Fibroblast of skin of right quadriceps (primary cell): Measurements from ENCODE around the gene ZNF516.

ENCODE experiments used
- DNase-seq: peaks from one replicate; pipeline ENCODE4 v3.0.0-alpha.2; 2013

The ZNF516 gene

DNA sequence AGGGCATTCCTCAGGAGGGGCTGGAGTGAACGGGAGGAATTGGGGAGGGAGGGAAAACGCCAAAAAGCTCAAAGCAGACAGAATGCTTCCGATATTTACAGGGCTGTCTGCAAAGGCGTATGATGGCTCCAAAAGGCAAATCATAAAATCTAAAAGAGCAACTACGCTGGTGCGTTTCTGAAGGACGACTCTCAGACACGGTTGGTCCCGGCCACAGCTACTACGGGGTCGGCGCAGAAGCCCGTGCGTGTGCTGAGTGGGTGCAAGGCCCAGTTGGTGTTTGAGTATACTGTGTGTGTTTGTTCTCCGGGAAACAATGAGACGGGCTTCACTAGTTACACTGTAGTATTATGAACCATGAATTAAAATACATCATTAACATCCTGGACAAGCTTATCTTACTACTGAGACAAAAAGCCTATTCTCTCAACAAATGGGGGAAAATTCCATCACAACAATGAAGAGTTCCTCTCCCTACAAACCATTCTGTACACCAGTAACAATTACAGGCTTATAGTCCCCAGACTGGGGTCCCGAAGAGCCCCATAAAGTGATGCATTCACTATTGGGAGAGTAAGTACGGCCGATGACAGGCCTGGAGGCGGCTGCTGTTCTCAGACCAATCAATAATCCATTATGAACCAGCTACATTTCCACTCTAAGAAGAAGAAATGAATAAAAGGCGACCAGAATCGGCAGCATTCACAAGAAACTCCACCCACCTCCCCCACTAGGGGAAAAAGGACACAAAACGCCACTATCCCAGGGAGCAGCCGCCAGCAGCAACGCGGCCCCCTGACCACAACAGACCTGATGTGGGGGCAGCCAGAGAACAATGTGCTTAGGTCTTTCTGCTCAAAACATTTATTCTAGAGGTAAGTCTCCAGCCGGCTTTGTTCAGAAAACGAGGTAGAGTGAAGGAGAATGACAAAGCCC is 43.4 kb downstream of the ZNF516 start:
- DNase-seq = no peak

DNA sequence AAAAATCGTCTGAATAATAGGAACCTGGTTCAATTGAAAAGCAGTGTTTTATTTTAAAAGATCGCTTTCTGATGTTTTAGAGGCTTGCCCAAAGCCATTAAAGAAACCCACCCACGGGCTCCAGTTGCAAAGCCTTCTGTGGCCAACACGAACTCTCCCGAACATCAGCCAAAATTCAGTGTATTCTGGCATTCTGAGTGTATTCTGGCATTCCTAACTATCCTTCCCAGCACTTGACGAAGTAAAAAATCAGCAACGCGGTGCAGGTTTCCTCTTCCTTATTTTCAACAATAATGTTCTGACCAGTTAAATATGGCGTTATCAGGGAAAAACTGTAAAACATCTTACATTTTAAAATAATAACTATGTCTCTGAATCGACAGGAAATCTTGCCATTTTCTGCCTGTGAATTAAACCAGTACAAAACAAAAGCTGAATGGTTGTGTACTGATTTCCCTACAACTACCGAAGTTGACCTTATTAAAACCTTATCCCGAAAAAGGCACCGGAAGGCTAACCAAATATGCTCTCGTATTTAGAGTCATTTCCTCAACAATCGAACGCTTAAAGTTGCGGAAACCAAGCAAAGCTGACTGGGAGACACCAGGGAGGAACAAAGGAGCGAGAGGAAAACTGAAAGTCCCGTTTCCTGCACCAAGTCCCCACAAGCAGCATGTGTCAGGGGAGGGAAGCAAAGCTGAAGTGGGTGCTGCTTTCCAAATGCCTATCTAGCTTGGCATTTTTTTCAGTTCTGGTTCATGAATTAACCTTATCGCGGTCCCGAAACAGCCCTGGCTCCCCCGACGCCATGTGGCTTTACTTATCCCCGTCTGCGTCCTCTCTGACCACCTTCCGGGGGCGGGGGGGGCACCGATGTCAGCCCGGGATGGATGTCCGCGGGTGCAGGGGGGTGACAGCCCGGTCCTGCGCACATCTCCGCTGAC is 44.3 kb downstream of the ZNF516 start:
- DNase-seq = peak; percentile 74

DNA sequence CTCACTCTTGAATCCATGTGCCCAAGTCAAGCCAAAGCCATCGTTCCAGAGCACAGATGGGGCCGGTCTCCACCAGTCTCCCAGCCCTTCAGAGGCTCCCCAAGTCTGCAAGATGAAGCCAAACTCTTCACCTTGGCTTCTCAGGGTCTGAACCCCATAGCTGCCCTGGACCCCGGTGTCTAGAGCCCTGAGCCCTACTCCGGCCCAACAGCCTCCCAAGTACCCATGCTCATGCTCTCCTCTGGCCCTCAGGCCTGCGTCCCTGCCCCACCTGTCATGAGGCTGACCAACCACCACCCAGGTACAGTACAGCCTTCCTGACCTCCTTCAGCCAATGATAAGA is 46.0 kb downstream of the ZNF516 start:
- no peak for DNase-seq

DNA sequence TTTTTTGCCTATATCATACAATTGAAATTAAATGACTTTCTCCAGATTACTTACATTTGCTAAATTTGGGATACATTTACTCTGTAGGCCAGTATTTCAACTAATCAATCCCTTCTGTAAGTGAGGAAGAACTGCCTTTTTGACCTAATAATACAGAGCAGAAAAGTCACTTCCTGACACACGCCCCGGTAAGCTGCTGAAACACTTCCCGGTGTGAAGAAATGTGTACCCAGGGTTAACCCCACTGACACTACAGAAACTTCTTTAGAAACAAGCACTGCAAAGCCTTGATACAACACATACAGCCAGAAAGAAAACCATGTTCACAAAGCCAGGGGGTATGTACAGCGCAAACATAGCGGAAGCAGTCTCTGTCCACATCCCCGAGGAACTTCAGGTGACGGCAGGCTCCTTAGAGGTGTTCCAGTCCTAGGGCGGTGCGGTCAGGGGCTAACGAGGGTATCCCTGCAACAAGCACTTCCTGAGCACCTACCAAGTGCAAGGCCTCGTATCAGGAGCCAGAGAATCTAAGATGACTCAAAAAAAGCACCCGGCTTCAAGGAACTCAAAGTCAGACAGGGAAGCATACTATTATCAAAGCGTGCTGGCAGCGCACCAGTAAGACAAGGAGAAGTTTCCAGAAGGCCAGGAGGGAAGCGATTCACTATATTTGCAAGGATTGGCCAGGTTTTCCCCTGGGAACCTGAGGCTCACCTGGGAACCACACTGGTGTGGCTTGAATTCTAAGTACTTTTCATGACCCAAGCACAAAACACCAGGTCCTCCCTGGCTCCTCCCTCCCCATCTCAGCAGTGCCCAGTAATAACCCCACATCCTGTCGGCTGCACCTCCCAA is 46.6 kb downstream of the ZNF516 start:
- no peak for DNase-seq

DNA sequence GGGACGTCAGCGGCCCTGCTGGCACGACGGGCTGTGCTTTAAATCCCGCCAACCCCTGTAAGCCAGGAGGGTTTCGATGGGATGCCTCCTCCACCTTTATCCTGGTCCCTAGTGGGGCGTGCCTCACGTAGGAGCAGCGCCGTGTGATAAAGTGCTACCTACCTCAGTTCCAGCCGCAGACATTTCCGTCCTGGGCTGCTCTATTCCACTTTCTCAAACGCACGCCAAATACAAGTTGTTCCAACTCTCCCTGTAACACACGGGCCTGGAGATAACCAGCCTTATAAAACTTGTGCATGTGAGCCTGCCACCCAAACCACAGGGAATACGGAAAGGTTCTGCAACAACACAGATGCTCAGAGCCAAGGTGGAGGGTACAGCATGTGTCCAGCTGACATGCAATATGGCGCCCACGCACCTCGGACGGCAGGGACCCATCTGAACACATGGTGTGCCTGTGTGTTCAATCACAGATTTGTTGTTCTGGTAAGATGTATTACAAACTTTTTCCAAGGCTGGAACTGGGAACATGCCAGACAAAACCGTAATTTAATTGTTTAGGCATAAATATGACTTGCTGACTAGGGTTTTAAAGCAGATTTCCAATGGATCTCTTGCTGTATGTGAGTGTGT is 47.7 kb downstream of the ZNF516 start:
- DNase-seq = peak; percentile 70

DNA sequence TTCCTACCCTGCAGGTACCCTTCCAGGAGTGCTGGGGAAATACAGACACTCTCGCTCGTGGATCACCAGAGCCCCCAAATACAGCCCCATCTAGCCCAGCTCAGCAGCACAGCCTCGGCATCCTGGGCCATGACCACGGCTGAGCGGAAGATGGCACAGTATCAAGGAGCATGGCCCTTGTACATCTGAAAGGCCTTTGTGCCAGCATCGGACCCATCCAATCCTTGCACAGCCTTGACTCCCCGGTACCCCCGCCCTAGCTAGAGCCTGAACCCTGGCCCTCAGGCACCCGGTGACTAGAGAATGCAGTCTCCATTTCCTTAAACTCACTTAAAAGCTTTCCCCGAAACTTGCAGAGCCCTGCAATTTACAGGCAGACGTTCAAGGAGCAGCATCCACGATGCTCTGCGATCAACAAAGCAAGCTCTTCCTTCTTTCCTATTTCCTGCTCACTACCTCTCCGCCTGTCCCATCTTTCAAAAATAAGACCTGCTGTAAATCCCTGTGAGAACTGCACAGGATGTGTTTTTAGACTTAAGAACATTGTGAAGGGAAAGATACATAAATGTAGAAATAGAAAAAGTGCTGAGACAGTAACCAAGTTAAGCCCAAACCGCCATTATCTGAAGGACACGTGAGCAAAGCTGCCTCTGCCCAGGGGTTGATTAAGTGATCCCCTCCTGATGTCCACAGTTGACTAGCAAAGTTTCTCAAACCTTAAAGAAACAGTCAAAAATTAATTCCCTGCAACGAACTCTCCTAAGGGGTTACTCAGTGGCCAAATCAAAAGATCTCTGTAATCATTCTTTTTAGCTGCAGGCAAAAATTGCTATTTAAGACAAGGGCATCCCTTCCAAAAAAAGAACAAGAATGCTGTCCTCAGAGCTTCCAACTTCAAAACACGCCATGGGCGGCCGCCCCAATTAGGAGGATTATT is 48.5 kb downstream of the ZNF516 start:
- DNase-seq = no peak

DNA sequence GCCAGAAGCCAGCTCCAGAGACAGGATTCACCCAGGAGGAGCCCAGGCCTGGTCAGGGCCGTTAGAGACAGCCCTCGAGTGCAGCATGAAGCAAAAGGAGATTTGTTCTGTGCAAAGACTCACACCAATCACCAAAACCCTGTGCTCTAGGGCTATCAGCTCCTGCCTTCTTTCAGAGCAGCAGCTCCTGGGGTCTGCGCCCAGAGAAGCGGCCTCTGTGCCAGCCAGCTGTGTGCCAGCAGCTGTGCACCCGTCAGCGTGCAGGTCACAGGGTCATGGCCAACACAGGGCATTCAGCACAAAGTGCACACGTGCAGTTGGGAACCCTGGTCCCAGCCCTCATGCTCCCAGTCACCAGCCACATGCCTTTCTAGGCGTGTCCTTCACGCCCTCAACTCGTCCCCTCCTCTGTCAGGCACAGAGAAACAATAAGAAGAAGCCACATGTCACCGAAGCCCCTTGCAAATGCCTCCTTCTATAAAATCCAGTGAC is 49.3 kb downstream of the ZNF516 start:
- DNase-seq = no peak

DNA sequence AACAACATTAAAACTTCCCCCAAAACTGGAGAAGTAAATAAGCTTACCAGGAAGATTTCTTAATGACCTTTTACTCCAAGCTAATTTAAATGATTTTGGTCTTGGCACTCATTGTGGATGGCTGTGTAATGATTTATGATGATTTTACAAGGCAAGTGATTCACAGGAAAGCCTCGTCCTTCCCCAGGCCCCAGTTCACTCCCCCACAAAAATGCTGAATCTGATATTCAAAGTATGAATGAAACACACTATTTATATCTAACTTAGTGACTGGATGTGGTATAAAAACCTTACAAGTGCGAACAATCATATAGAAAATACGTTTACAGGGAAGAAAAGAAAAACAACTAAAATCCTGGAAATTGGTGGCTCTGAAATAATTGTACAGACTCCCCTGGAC is 49.8 kb downstream of the ZNF516 start:
- DNase-seq = peak; percentile 93

DNA sequence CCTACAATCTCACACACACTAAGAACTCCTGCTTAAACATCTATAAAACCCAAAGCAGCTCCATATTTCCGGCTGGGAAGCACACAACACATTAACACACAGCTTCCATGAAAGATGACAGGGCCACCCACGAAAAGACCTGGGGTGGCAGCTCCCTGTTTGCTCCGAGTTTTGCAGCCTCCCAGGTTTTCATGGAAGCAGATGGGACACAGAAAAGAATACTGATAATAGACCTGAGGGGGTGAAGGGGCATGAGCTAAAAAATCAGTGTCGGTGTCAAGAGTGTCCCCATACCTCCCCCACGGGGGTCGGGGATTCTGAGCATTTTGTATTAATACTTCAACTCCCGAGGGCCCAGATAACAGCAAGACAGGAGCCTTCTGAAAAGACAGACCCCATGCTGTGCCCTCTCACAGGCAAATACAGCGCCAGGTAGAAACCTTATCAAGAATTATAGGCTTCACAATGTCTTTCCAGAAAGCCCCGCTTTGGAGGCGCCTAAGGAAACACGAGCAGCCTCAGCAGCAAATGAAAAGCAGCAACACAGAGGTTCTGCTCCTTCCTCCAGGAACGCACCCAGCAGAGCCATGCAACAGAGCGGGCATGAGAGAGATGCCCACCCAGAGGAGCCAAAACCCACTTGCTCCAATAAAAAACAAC is 50.5 kb downstream of the ZNF516 start:
- DNase-seq = no peak

DNA sequence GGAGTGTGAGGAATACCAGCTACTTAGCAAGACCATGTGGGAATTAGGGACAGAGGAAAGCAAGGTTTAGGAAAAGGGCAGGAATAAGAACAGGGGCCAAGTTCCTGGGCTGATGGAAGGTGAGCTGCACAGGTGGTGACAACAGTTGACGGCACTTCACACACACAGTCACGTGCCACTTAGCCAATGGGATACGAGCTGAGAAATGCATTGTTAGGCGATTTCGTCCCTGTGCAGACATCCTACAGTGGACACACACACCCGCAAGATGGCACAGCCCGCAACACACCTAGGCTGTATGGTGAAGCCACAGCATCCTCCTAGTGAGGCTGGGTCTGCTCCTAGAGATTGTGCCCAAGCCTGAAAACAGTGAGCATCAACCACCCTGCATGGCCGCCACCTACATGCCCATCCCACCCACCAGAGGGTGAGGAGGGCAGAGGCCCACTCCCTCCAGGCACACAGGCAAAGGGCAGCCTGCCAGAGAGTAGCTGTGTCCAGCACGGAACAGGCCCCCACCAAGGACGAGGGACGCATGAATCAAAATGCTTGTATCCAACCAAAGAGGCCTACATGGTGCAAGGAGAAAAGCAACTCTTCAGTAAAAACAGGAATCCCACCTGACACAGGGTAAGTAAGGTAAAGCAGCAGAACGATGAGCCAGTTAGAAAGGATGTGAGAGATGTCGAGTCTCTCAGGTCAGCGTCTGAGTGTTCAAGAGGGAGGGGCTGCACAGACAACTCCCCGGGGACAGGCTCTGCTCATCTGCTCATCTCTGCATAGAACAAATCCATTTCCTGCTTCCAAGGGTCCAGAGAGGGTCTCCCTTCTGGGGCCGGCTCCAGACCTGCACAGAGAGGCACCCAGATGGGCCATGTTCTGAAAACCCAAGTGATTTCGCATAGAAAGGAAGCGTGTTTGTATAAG is 51.3 kb downstream of the ZNF516 start:
- no peak for DNase-seq

DNA sequence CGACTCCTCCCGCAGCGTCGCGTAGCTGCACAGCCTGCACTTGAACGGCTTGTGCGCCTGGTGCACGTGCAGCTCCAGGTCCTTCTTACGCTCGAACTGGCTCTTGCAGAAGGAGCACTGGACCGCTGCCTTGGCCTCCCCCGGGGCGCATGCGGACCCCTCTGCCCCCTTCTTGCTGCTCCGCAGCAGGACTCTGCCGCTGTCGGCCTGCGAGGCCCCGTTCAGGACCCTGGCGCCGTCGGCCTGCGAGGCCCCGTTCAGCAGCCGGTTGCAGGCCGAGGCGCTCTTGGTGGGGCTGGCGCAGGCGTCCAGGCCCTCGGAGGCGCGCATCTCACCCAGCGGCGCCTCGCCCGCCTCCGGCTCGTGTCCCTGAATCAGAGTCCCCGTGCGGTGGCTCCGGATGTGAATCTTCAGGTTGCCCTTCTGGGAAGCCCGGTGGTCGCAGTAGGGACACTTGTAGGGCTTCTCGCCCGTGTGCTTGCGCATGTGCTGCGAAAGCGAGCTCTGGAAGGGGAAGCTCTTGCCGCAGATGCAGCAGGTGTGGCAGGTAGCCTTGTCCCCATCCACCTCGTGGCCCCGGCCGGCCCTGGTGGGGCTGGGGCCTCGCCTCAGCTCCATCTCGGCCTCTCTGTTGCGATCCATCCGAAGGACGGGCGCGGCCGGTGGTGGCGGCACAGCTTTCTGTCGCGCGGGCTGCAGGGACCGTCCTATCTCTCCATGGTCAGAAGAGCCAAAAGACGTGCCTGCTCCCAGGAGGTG is 52.5 kb downstream of the ZNF516 start:
- DNase-seq = no peak

DNA sequence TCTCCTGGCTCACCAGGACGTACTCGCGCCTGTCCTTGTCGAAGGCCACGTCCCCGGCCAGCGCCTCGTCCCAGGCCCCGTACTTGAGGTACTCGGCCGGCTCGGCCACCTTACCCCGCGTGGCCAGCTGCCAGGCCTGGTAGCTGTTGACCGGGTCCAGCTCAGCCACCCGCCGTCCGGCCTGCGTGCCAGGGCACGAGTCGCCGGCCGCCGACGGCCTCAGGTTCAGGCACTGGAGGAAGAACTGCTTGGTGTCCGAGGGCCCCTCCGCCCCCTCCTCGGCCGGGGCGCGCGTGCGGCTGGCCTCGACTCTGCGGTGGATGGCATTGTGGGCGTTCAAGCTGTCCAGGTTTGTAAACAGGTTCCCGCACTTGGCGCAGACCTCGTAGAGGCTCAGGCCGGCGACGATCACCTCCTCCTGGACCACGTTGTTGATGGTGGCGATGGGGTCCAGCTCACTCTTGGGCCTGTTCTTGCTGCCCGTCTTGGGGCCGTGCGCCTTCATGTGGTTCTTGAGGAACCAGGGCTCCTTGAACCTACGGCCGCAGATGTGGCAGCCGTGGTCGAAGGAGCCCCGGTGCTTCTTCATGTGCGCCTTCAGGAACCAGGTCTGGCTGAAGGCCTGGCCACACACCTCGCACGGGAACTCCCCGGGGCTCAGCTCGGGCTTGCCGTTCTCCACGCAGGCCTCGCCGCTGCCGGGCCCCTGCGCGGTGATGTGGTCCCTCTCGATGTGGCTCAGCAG is 53.2 kb downstream of the ZNF516 start:
- DNase-seq = no peak

DNA sequence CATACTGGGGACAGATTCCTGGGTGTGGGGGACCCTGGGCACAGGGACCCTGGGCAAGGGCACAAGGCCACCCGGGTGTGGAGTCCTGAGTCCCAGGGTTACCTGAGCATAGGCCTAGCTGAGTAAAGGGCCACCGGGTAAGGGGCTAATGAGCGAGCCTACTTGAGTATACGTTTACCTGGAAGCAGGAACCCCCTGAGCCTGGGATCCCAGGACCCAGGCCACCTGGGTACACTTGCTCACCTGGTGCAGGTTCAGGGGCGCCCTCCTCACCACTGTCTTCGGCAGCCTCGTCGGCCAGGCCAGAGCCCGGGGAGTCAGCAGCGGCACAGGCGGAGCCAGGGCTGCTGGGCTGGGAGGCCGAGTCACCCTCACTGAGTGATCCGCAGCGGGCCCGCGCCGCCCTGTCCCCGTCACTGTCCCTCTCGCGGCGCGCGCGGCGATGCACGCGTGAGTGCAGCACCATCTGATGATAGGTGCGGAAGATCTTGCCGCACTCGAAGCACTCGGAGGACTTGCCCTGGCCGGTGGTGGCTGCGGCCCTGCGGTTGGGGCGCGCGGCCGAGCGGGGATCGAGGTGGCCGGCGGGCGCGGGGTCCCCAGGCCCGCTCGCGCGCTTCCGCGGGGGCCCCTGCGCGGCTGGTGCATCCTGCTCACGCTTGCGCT is 53.9 kb downstream of the ZNF516 start:
- no peak for DNase-seq

DNA sequence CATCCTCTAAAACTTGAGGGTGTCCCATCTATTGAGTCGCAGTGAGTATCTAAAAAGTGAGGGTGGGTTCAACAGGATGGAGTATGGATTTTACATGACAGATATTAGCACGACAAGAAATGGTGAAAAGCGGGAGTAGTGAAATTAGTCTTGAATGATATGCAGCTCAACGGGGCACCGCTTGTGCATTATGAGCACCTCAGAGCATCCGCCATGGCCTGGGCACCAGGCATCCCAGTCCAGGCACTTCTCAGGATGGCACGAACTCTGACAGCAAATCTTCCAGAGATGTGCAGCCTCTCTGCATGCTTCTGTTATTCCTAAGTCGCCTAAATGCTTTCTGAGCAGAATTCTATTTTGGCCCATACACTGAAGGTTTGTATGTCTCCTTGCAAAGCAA is 57.1 kb downstream of the ZNF516 start:
- DNase-seq = no peak

DNA sequence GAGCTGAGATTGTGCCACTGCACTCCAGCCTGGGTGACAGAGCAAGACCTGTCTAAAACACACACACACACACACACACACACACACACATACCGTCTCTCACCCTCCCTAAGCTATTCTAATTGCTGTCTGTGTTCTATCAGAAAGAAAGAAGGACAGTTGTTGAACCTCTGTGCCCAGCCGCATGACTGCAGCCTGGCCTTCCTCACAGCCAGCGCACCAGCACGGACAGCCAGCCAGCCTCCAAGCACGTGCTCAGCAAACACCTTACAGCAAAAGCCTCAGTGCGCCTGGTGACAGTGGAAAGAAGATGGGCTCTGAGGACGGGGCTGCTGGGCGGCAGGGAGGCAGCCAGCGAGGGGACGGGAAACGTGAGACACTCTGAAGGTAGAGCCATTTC is 58.0 kb downstream of the ZNF516 start:
- no peak for DNase-seq

DNA sequence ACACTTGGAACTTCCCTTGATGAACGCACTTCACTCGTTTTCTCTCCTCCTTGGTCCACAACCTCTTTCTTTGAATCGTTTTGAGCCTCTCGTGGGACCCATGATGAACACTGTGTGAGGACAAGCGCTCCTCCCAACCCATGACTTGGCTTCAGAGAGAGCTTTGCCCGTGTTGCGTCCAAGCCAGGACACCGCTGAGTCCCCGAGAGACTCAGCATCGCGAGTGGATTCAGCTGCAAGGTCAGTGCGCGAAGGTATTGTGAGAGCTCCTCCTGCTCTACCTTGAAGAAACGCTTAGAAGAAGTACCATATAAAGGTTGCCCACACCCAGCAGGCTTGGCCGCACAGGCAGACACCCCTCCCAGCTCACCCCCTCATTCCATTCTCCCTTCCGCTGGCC is 58.7 kb downstream of the ZNF516 start:
- DNase-seq = no peak

DNA sequence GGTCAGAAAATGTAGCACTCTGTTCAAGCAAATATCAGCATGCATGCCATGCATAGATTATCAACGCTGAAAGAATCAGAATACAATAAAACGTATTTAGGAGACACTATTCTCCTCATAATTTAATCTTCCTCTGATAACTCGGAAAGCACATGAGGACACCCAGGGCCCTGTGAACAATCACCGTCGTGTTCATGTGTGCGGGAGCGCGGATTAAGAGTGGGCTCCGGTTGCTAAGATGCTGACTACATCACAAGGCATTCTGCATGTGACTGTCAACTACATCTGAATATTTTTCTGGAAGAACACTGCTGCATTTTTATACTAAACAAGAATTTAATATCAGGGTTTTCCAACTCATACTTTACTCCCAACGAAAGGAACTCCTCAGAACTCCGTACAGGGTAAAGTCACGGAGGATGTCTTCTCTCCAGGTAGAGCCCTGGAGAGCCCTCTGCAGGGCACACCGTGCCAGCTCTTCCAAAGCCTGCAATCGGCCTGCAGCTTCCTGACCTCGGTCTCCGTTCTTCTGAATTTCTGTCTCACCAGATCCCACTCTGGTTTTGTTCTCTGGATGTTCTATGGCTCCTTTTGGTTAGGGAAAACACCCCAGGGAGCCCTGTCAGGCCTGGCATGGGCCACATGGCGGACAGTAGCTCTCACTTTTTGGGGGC is 59.6 kb downstream of the ZNF516 start:
- no peak for DNase-seq
